ENCODE results near the gene LRRC23. TPM values are rescaled to one million over a fixed set of nuclear protein-coding genes. Genes with fewer than 3 reads are reported as not detected.

The LRRC23 gene
- total RNA-seq, 2 experiments from 2014 or later = 3.2 to 4.7 TPM

GRCh38 chr12:6943722-6944380 is 39.2 kb downstream of the LRRC23 start, which contains the start of the genes C12orf57 and RNU7-1:
C12orf57 (plus strand) TSS chr12:6944022; CDS start chr12:6944122, 100 bp downstream.
RNU7-1 (plus strand) TSS chr12:6943816.
- no peaks in the 10 kb centered on the region for H3K9me3 Mint-ChIP-seq
- Histone ChIP-seq H3K9me3 (ENCODE audit: control insufficient read depth in 1 of 2, insufficient read depth in 1 of 2, low read length in 2 of 2) (no peaks in the 10 kb centered on the region), H3K27me3 (ENCODE audit: control insufficient read depth in 1 of 2, insufficient read depth in 2 of 2, low read length in 2 of 2) (no peaks in the 10 kb centered on the region), H3K4me3 (ENCODE audit: low read length) (peak within 1 kb of the TSS; percentile 65), H3K4me1 (ENCODE audit: insufficient read depth, low read length) (peaks cover 68% of the 10 kb centered on the region), H3K36me3 (ENCODE audit: insufficient read depth, low read length) (peaks cover 17% of the 10 kb centered on the region), H3K27ac (ENCODE audit: low read depth in 1 of 2, low read length in 2 of 2) (peak within 1 kb of the TSS; percentile 96 to 98)
- H3K4me1 Mint-ChIP-seq (ENCODE audit: low read depth) = peaks cover 70% of the 10 kb centered on the region
- ATAC-seq (ENCODE audit: poor library complexity) (peak; percentile 62), DNase-seq (peak in 13 of 14 experiments; percentile 43 to 93 (median 63))
- intact Hi-C loops (cut with DNase I, micrococcal nuclease) = loop anchor here (1.0 to 5.0 kb wide), 7 partner anchors 8 to 77 kb away; partner anchors contain the start of genes EMG1 (in 1 of the 2), LPCAT3 (in 1 of the 2), PHB2 (in 1 of the 2) and TPI1 (in 1 of the 2)
- no peak for TF ChIP-seq CTCF (IDR thresholded peaks at IDR 0.05)
- ChIA-PET POLR2A (interaction anchor here (0.6 to 11.6 kb wide), 40 partner anchors 9 to 1027 kb away, joined by 3 to 963 read pairs (median 7); partner anchors contain the start of genes ATN1, C1RL, CD4 and CDCA3), CTCF (interaction anchor here (0.9 to 10.8 kb wide), 14 partner anchors 17 to 246 kb away, joined by 3 to 324 read pairs (median 8); partner anchors contain the start of genes C1RL, CDCA3, ENO2 and LPCAT3)
- H3K4me3 Mint-ChIP-seq = peak within 1 kb of the TSS; percentile 97
- no peaks in the 10 kb centered on the region for H3K27me3 Mint-ChIP-seq
- H3K27ac Mint-ChIP-seq = peak within 1 kb of the TSS; percentile 97
- H3K36me3 Mint-ChIP-seq (ENCODE audit: low read depth) = peaks cover 19% of the 10 kb centered on the region

- Histone ChIP-seq H3K27me3 (ENCODE audit: control insufficient read depth in 1 of 2, insufficient read depth in 2 of 2, low read length in 2 of 2) (no peaks in the 10 kb centered on the region), H3K4me3 (ENCODE audit: low read length) (peak overlapping the region; percentile 65), H3K27ac (ENCODE audit: low read depth in 1 of 2, low read length in 2 of 2) (peak overlapping the region; percentile 96 to 98), H3K4me1 (ENCODE audit: insufficient read depth, low read length) (peaks cover 74% of the 10 kb centered on the region), H3K9me3 (ENCODE audit: control insufficient read depth in 1 of 2, insufficient read depth in 1 of 2, low read length in 2 of 2) (no peaks in the 10 kb centered on the region), H3K36me3 (ENCODE audit: insufficient read depth, low read length) (peaks cover 17% of the 10 kb centered on the region)
- peak overlapping the region; percentile 97 for H3K4me3 Mint-ChIP-seq
- peak overlapping the region; percentile 97 for H3K27ac Mint-ChIP-seq
- intact Hi-C loops (cut with DNase I, micrococcal nuclease) = loop anchor here (1.0 to 5.0 kb wide), 5 partner anchors 8 to 77 kb away; partner anchors contain the start of genes EMG1 (in 1 of the 2), PHB2 (in 1 of the 2) and TPI1 (in 1 of the 2)
- ATAC-seq (ENCODE audit: poor library complexity) (peak; percentile 51), DNase-seq (peak; percentile 75 to 94 (median 84))
- POLR2A ChIA-PET = interaction anchor here (0.6 to 11.6 kb wide), 37 partner anchors 10 to 1026 kb away, joined by 3 to 963 read pairs (median 8); partner anchors contain the start of genes ATN1, C1RL, CD4 and CDCA3
- H3K9me3 Mint-ChIP-seq = no peaks in the 10 kb centered on the region
- H3K27me3 Mint-ChIP-seq = no peaks in the 10 kb centered on the region
- H3K36me3 Mint-ChIP-seq (ENCODE audit: low read depth) = peaks cover 19% of the 10 kb centered on the region
- peaks cover 73% of the 10 kb centered on the region for H3K4me1 Mint-ChIP-seq (ENCODE audit: low read depth)
- TF ChIP-seq CTCF (IDR thresholded peaks at IDR 0.05) = peak; percentile 92
- CTCF ChIA-PET = interaction anchor here (0.7 to 10.8 kb wide), 19 partner anchors 9 to 245 kb away, joined by 3 to 324 read pairs (median 6); partner anchors contain the start of genes C1RL, CDCA3, EMG1 and ENO2
These were observed 40.0 kb downstream of the LRRC23 start for GRCh38 chr12:6944381-6945186.

GRCh38 chr12:6945613-6946012 is 41.0 kb downstream of the LRRC23 start:
- DNase-seq = peak in 1 of 14 experiments; percentile 41
- TF ChIP-seq CTCF (IDR thresholded peaks at IDR 0.05) = no peak
- H3K9me3 ChIP-seq (ENCODE audit: control insufficient read depth in 1 of 2, insufficient read depth in 1 of 2, low read length in 2 of 2) = no peaks in the 10 kb centered on the region
- Mint-ChIP-seq H3K4me3 (peak overlapping the region; percentile 97), H3K27me3 (no peaks in the 10 kb centered on the region), H3K9me3 (no peaks in the 10 kb centered on the region), H3K27ac (peak overlapping the region; percentile 97), H3K4me1 (ENCODE audit: low read depth) (peaks cover 81% of the 10 kb centered on the region), H3K36me3 (ENCODE audit: low read depth) (peaks cover 20% of the 10 kb centered on the region)
- H3K4me1 ChIP-seq (ENCODE audit: insufficient read depth, low read length) = peaks cover 85% of the 10 kb centered on the region
- H3K27ac ChIP-seq (ENCODE audit: low read depth in 1 of 2, low read length in 2 of 2) = peak overlapping the region; percentile 96 to 98
- intact Hi-C loops (cut with DNase I, micrococcal nuclease) = no loop called here
- POLR2A ChIA-PET = interaction anchor here (0.6 to 11.6 kb wide), 13 partner anchors 8 to 256 kb away, joined by 3 to 963 read pairs (median 26); partner anchors contain the start of genes C1RL, EMG1, ENO2 and PHB2
- peaks cover 17% of the 10 kb centered on the region for H3K36me3 ChIP-seq (ENCODE audit: insufficient read depth, low read length)
- no peaks in the 10 kb centered on the region for H3K27me3 ChIP-seq (ENCODE audit: control insufficient read depth in 1 of 2, insufficient read depth in 2 of 2, low read length in 2 of 2)
- CTCF ChIA-PET = interaction anchor here (1.1 to 10.8 kb wide), 12 partner anchors 8 to 163 kb away, joined by 4 to 324 read pairs (median 14); partner anchors contain the start of genes C1RL, CDCA3, LPCAT3 and LRRC23
- ATAC-seq (ENCODE audit: poor library complexity) = no peak
- peak overlapping the region; percentile 65 for H3K4me3 ChIP-seq (ENCODE audit: low read length)
